Endothelial cell (in vitro differentiated cells): ENCODE data around the gene XYLB. TPM values are rescaled to one million over a fixed set of nuclear protein-coding genes. Genes with fewer than 3 reads are reported as not detected.
"Not testable (repeated sequence)": the region's sequence is repeated elsewhere in the genome, so short reads cannot be mapped to it uniquely, and the experiment has no call there.

Source experiments
- DNase-seq: peaks from one replicate; pipeline ENCODE4 v3.0.0; 2021; ENCODE audit warnings: low spot score
- H3K27ac Mint-ChIP-seq: one replicate; pipeline ENCODE4 v1.8.0; 2021; ENCODE audit warnings: mixed read lengths, inconsistent platforms; ENCODE audit not compliant: unreplicated experiment
- H3K27me3 Mint-ChIP-seq: one replicate; pipeline ENCODE4 v1.8.0; 2021; ENCODE audit warnings: mild to moderate bottlenecking, moderate library complexity, mixed read lengths, inconsistent platforms; ENCODE audit not compliant: unreplicated experiment
- H3K36me3 Mint-ChIP-seq: one replicate; pipeline ENCODE4 v1.8.0; 2021; ENCODE audit warnings: mild to moderate bottlenecking, low read depth, mixed read lengths, inconsistent platforms; ENCODE audit not compliant: unreplicated experiment
- H3K4me1 Mint-ChIP-seq: one replicate; pipeline ENCODE4 v1.8.0; 2021; ENCODE audit warnings: mild to moderate bottlenecking, mixed read lengths, inconsistent platforms; ENCODE audit not compliant: unreplicated experiment
- H3K4me3 Mint-ChIP-seq: one replicate; pipeline ENCODE4 v1.8.0; 2021; ENCODE audit warnings: mild to moderate bottlenecking, mixed read lengths, inconsistent platforms; ENCODE audit not compliant: unreplicated experiment
- H3K9me3 Mint-ChIP-seq: one replicate; pipeline ENCODE4 v1.8.0; 2021; ENCODE audit warnings: mixed read lengths, inconsistent platforms; ENCODE audit not compliant: unreplicated experiment
- total RNA-seq: library from RNA; stranded (reverse); fragmentation: NEBNext Ultra II Directional; extraction: Animal tissue kit (Norgen Biotek cat#: 25700); gene quantifications from one replicate; pipeline ENCODE4 v1.2.1, GENCODE V29; 2021; ENCODE audit not compliant: unreplicated experiment
- TF ChIP-seq, protein P1 (sequence below): fragments of 200-600 bp; sonication (generic); IDR thresholded peaks from one replicate; pipeline ENCODE4 v1.5.0; 2021; ENCODE audit warnings: antibody characterized with exemption; ENCODE audit not compliant: unreplicated experiment

Gene XYLB
- total RNA-seq, 1 donor from 2014 or later, result 2.4 TPM

DNA sequence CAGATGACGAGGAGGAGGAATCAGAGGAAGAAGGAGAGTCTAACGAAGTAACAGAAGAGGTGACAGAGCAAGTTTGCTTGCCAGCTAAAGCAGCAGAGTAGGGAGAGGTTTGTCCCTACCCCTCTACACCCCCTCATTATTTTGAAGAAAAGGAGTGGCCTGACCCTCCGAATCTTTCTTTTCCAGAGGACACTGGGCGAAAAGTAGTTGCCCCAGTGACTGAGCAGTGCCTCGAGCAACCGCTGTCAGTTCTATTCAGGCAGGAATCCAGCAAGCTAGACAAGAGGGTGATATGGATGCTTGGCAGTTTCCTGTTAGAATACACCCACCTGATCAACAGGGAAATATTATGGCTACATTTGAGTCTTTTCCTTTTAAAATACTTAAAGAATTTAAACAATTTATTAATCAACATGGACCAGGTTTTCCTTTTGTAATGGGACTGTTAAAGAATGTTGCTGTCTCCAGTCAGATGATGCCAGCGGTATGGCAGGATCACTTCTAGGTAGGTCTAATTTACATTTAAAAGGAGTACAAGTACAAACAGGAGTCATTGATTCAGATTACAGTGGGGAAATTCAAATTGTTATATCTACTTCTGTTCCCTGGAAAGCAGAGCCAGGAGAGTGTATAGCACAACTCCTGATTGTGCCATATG, 75.2 kb downstream of the XYLB start:
- Mint-ChIP-seq H3K4me1 (peaks cover 2% of the 10 kb centered on the region), H3K36me3 (no peaks in the 10 kb centered on the region), H3K4me3 (no peak overlapping the region), H3K9me3 (no peaks in the 10 kb centered on the region), H3K27ac (no peak overlapping the region), H3K27me3 (peaks cover 2% of the 10 kb centered on the region)
- DNase-seq, result no peak
- TF ChIP-seq, protein P1, sequence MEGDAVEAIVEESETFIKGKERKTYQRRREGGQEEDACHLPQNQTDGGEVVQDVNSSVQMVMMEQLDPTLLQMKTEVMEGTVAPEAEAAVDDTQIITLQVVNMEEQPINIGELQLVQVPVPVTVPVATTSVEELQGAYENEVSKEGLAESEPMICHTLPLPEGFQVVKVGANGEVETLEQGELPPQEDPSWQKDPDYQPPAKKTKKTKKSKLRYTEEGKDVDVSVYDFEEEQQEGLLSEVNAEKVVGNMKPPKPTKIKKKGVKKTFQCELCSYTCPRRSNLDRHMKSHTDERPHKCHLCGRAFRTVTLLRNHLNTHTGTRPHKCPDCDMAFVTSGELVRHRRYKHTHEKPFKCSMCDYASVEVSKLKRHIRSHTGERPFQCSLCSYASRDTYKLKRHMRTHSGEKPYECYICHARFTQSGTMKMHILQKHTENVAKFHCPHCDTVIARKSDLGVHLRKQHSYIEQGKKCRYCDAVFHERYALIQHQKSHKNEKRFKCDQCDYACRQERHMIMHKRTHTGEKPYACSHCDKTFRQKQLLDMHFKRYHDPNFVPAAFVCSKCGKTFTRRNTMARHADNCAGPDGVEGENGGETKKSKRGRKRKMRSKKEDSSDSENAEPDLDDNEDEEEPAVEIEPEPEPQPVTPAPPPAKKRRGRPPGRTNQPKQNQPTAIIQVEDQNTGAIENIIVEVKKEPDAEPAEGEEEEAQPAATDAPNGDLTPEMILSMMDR, result no peak

DNA sequence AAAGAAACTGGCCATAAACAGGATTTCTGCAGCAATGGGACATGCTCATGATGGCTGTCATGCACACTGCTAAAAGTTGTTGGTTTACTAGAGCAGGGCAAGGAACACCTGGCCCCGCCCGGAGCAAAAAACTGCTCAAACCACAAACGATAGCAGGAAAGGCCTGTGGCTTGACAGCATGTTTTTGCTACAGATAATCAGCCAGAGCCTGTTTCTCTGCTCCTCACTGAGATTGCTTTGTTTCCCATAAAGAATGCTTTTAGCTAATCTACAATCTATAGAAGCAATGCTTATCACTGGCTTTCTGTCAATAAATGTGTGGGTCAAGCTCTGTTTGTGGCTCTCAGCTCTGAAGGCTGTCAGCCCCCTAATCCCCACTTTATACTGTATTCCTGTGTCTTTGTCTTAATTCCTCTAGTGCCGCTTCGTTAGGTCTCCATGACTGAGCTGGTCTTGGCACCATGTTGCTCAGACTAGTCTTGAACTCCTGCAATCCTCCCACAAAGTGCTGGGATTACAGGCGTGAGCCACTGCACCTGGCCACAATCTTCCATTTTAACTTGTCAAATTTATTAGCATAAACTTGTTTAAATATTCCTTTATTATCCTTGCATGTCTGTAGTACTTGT, 80.3 kb downstream of the XYLB start:
- H3K36me3 Mint-ChIP-seq, H3K4me3 Mint-ChIP-seq, H3K27me3 Mint-ChIP-seq, H3K27ac Mint-ChIP-seq, DNase-seq, H3K4me1 Mint-ChIP-seq, H3K9me3 Mint-ChIP-seq: not testable (repeated sequence)

DNA sequence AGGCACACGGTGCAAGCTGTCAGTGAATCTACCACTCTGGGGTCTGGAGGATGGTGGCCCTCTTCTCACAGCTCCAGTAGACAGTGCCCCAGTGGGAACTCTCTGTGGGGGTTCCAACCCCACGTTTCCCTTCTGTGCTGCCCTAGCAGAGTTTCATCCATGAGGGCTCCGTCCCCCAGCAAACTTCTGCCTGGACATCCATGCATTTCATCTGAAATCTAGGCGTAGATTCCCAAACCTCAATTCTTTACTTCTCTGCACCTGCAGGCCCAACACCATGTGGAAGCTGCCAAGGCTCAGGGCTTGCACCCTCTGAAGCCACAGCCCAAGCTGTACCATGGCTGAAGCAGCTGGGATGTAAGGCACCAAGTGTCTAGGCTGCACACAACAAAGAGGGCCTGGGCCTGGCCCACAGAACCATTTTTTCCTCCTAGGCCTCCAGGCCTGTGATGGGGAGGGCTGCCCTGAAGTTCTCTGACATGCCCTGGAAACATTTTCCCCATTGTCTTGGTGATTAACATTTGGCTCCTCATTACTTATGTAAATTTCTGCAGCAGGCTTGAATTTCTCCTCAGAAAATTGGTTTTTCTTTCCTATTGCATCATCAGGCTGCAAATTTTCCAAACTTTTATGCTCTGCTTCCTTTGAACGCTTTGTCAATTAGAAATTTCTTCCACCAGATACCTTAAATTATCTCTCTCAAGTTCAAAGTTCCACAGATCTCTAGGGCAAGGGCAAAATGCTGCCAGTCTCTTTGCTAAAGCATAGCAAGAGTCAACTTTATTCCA, 86.5 kb downstream of the XYLB start:
- H3K4me1 Mint-ChIP-seq, H3K27ac Mint-ChIP-seq, H3K4me3 Mint-ChIP-seq, DNase-seq, H3K27me3 Mint-ChIP-seq: not testable (repeated sequence)
- Mint-ChIP-seq H3K9me3 (peaks cover 38% of the 10 kb centered on the region), H3K36me3 (peaks cover 24% of the 10 kb centered on the region)

DNA sequence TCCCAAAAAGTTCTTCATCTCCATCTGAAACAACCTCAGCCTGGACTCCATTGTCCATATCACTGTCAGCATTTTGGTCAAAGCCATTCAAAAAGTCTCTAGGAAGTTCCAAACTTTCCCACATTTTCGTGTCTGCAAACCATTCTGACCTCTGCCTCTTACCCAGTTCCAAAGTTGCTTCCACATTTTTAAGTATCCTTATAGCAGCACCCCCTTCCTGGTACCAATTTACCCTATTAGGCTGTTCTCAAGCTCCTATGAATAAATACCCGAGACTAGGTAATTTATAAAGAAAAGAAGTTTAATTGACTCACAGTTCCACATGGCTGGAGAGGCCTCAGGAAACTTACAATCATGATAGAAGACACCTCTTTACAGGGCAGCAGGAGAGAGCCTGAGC, 87.1 kb downstream of the XYLB start:
- H3K27ac Mint-ChIP-seq, H3K27me3 Mint-ChIP-seq, H3K4me1 Mint-ChIP-seq, H3K4me3 Mint-ChIP-seq, DNase-seq: not testable (repeated sequence)
- Mint-ChIP-seq H3K9me3 (peaks cover 38% of the 10 kb centered on the region), H3K36me3 (peaks cover 24% of the 10 kb centered on the region)

DNA sequence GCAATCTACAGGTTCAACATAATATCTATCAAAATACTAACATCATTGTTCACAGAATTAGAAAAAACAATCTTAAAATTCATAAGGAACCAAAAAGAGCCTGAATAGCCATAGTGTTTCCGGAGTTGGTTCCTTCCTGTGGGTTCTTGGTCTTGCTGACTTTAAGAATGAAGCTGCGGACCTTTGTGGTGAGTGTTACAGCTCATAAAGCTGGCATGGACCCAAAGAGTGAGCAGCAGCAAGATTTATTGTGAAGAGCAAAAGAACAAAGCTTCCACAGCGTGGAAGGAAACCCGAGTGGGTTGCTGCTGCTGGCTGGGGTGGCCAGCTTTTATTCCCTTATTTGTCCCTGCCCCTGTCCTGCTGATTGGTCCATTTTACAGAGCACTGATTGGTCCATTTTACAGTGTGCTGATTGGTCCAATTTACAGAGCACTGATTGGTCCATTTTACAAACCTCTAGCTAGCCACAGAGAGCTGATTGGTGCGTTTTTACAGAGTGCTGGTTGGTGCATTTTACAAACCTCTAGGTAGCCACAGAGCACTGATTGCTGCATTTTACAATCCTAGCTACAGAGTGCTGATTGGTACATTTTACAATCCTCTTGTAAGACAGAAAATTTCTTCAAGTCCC, 92.0 kb downstream of the XYLB start:
- not testable (repeated sequence) for H3K27me3 Mint-ChIP-seq, DNase-seq, H3K27ac Mint-ChIP-seq, H3K4me1 Mint-ChIP-seq, H3K36me3 Mint-ChIP-seq, H3K4me3 Mint-ChIP-seq
- peaks cover 16% of the 10 kb centered on the region for H3K9me3 Mint-ChIP-seq

DNA sequence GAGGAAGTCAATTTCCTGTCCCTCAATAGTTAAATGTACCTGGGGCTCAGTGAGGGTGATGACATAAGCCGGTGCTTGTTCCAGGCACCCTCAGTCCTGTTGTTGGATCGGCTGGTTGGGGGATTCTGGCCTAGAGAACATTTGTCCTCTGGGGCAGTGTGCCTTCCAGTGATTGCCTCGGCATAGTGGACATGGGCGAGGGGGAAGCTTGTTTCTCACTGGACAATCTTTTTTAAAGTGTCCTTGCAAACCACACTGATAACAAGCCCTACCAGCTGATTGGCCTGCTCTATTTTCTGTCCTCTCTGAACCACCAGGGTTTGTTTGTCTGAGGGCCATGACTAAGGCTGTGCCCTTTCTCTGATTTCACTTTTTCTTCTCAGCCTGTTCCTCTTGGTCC, 96.6 kb downstream of the XYLB start:
- not testable (repeated sequence) for H3K27me3 Mint-ChIP-seq, H3K27ac Mint-ChIP-seq, H3K36me3 Mint-ChIP-seq, H3K4me1 Mint-ChIP-seq, H3K9me3 Mint-ChIP-seq, DNase-seq, H3K4me3 Mint-ChIP-seq

DNA sequence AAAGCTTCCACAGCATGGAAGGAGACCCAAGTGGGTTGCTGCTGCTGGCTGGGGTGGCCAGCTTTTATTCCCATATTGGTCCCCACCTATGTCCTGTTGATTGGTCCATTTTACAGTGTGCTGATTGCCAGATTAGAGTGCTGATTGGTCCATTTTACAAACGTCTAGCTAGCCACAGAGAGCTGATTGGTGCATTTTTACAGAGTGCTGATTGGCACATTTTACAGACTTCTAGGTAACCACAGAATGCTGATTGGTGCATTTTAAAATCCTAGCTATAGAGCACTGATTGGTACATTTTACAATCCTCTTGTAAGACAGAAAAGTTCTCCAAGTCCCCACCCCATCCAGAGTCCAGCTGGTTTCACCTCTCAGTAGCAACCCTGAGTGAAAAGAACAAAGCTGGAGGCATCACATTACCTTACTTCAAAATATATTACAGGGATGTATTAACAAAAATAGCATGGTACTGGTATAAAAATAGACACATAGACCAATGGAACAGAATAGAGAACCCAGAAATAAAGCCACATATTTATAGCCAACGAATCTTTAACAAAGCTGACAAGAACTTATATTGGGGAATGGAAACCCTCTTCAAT, 99.6 kb downstream of the XYLB start:
- no peak for DNase-seq
- Mint-ChIP-seq H3K36me3 (peaks cover 5% of the 10 kb centered on the region), H3K9me3 (no peaks in the 10 kb centered on the region), H3K4me1 (no peaks in the 10 kb centered on the region), H3K4me3 (no peak overlapping the region), H3K27me3 (peaks cover 2% of the 10 kb centered on the region), H3K27ac (no peak overlapping the region)
- TF ChIP-seq, protein P1, result no peak
